Measurements from ENCODE around the gene NNMT.

- no peak for TF ChIP-seq CTCF (IDR thresholded peaks at IDR 0.05)
- TF ChIP-seq POLR2A (IDR thresholded peaks at IDR 0.05), result no peak
Observed at GRCh38 chr11:114290503-114291235, 5.5 kb upstream of the NNMT start.
